ENCODE data around the gene COL5A1.

DNA sequence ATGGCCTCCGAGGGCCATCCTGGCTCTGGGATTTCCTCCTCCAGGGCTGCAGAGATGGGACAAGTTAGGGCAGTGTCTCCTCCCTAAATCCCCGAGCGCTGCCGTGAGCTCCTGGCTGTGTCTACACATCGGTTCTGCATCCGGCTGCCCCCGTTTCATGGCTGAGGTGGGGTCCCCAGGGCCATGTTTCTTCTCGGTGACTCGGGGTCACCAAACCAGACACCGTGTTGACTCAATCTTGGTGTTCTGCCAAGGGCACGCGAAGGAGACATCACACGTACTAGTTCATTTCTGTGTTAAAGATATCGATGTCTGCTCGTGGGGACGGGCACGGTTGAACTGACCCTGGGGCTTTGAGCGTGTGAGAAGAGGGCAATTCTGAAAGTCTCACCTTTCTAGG lies 60.7 kb downstream of the COL5A1 start:
- TF ChIP-seq ZC3H10 (CRISPR knock-in tag; IDR thresholded peaks at IDR 0.05) (no peak), RARB (CRISPR knock-in tag; IDR thresholded peaks at IDR 0.05) (no peak), ZFP30 (CRISPR knock-in tag; IDR thresholded peaks at IDR 0.05) (no peak), TOX (CRISPR knock-in tag; IDR thresholded peaks at IDR 0.05; ENCODE audit: borderline replicate concordance) (no peak), ESRRG (CRISPR knock-in tag; IDR thresholded peaks at IDR 0.05) (no peak), ZFP3 (CRISPR knock-in tag; IDR thresholded peaks at IDR 0.05) (no peak), ISL1 (CRISPR knock-in tag; IDR thresholded peaks at IDR 0.05) (no peak)
- TF ChIP-seq, protein P1, sequence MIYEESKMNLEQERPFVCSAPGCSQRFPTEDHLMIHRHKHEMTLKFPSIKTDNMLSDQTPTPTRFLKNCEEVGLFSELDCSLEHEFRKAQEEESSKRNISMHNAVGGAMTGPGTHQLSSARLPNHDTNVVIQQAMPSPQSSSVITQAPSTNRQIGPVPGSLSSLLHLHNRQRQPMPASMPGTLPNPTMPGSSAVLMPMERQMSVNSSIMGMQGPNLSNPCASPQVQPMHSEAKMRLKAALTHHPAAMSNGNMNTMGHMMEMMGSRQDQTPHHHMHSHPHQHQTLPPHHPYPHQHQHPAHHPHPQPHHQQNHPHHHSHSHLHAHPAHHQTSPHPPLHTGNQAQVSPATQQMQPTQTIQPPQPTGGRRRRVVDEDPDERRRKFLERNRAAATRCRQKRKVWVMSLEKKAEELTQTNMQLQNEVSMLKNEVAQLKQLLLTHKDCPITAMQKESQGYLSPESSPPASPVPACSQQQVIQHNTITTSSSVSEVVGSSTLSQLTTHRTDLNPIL (CRISPR knock-in tag; IDR thresholded peaks at IDR 0.05; ENCODE audit: low read depth), result no peak
- TF ChIP-seq, protein P2, sequence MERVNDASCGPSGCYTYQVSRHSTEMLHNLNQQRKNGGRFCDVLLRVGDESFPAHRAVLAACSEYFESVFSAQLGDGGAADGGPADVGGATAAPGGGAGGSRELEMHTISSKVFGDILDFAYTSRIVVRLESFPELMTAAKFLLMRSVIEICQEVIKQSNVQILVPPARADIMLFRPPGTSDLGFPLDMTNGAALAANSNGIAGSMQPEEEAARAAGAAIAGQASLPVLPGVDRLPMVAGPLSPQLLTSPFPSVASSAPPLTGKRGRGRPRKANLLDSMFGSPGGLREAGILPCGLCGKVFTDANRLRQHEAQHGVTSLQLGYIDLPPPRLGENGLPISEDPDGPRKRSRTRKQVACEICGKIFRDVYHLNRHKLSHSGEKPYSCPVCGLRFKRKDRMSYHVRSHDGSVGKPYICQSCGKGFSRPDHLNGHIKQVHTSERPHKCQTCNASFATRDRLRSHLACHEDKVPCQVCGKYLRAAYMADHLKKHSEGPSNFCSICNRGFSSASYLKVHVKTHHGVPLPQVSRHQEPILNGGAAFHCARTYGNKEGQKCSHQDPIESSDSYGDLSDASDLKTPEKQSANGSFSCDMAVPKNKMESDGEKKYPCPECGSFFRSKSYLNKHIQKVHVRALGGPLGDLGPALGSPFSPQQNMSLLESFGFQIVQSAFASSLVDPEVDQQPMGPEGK (CRISPR knock-in tag; IDR thresholded peaks at IDR 0.05; ENCODE audit: borderline replicate concordance), result no peak

Measured in SK-N-SH treated with all-trans-retinoic acid at 6 μM for 48 hours (cell line).